HepG2 (cell line): ENCODE results near the gene ACKR3. TPM values are rescaled to one million over a fixed set of nuclear protein-coding genes. Genes with fewer than 3 reads are reported as not detected.

Experiments used
- ATAC-seq: fragments of 200-7000 bp; cut with Tn5 transposase; 3 replicates; pipeline ENCODE4 v1.9.1; 2020; ENCODE audit warnings: mild to moderate bottlenecking, moderate library complexity
- BruUV-seq: library from RNA; stranded (reverse); fragments of 400-500 nt; replicated peaks from 2 replicates; lab custom pipeline; 2021; lab: Mats Ljungman, UMichigan
- CTCF ChIA-PET: fragments of 300-600 bp; formaldehyde crosslinking; extraction: SDS; loops from one replicate; lab custom pipeline; 2021; ENCODE audit warnings: low total read pairs, inconsistent platforms, low intra/inter-chr PET ratio; lab: Yijun Ruan, JAX
- POLR2A ChIA-PET: fragments of 350-600 bp; sonication (Branson Sonifier 250); formaldehyde crosslinking; loops from one replicate; lab custom pipeline; 2020; ENCODE audit warnings: antibody characterized with exemption, inconsistent platforms; lab: Yijun Ruan, JAX
- DNase-seq: peaks from one replicate; pipeline ENCODE4 v3.0.0-alpha.2; 2015; ENCODE audit warnings: low spot score
- FAIRE-seq: peaks from 3 replicates; lab custom pipeline; 2011; peaks lifted over from hg19 to GRCh38; lab: Jason Lieb, UNC
- H2AFZ ChIP-seq: one replicate; pipeline ENCODE4 v1.6.1; 2011; ENCODE audit warnings: low read length, inconsistent platforms
- H3K27ac ChIP-seq: fragments of 300-600 bp; 3 replicates; pipeline ENCODE4 v1.8.0; 2011; ENCODE audit warnings: mixed run types, mild to moderate bottlenecking, mixed read lengths, low read length, inconsistent platforms; ENCODE audit not compliant: insufficient read depth; ENCODE audit errors: extremely low read length
- H3K27me3 ChIP-seq, 2 experiments: fragments of 200-600 bp in 1 of 2; 2 replicates in 1 of 2; 3 replicates in 1 of 2; pipeline versions ENCODE4 v1.6.0 to v1.8.0; 2011; ENCODE audit warnings: low read length in 2 of 2, mild to moderate bottlenecking in 2 of 2, moderate library complexity in 2 of 2, inconsistent platforms in 1 of 2; ENCODE audit not compliant: insufficient read depth in 2 of 2, control insufficient read depth in 1 of 2
- H3K36me3 ChIP-seq, 2 experiments: fragments of 200-600 bp in 1 of 2; replicated peaks in 1 of 2; 2 replicates in 1 of 2; 3 replicates in 1 of 2; pipeline versions ENCODE4 v1.5.1 to v1.8.0; 2011; ENCODE audit warnings: low read length in 2 of 2, inconsistent platforms in 1 of 2; ENCODE audit not compliant: insufficient read depth in 2 of 2, control insufficient read depth in 1 of 2
- H3K4me1 ChIP-seq: 2 replicates; pipeline ENCODE4 v1.5.1; 2012; ENCODE audit warnings: low read length, inconsistent platforms; ENCODE audit not compliant: insufficient read depth
- H3K4me2 ChIP-seq: 2 replicates; pipeline ENCODE4 v1.6.0; 2011; ENCODE audit warnings: low read depth, low read length, inconsistent platforms
- H3K4me3 ChIP-seq, 3 experiments: fragments of 200-600 bp in 1 of 3; sonication (generic), shearing (Covaris generic) in 1 of 3; replicated peaks in 1 of 3; 2 replicates each; pipeline ENCODE4 v1.5.1; 2011 to 2016; ENCODE audit warnings: low read length in 3 of 3, inconsistent platforms in 2 of 3, low read depth in 2 of 3, mild to moderate bottlenecking in 2 of 3, control low read depth in 1 of 3, mixed read lengths in 1 of 3; ENCODE audit not compliant: insufficient read depth in 1 of 3
- H3K79me2 ChIP-seq: one replicate; pipeline ENCODE4 v1.6.1; 2011; ENCODE audit warnings: low read length, inconsistent platforms; ENCODE audit not compliant: insufficient read depth
- H3K9ac ChIP-seq: 2 replicates; pipeline ENCODE4 v1.6.0; 2011; ENCODE audit warnings: mild to moderate bottlenecking, low read depth, low read length, inconsistent platforms; ENCODE audit not compliant: insufficient read depth
- H3K9me3 ChIP-seq: 2 replicates; pipeline ENCODE4 v1.5.1; 2012; ENCODE audit warnings: mild to moderate bottlenecking, low read length
- H4K20me1 ChIP-seq: 2 replicates; pipeline ENCODE4 v1.6.0; 2011; ENCODE audit warnings: inconsistent platforms, mild to moderate bottlenecking, low read length, moderate library complexity; ENCODE audit not compliant: insufficient read depth
- HOXD1 ChIP-seq: sonication (generic); formaldehyde crosslinking; IDR thresholded peaks from 2 replicates; pipeline ENCODE4 v1.5.0; 2020; ENCODE audit warnings: missing genetic modification reagents
- MBD4 ChIP-seq: IDR thresholded peaks from 2 replicates; pipeline ENCODE4 v1.6.1; 2012; ENCODE audit warnings: low read length, inconsistent platforms, borderline replicate concordance
- MEIS1 ChIP-seq: sonication (generic); formaldehyde crosslinking; IDR thresholded peaks from 2 replicates; pipeline ENCODE4 v1.9.0; 2021; ENCODE audit warnings: mild to moderate bottlenecking, missing genetic modification reagents, moderate library complexity, borderline replicate concordance
- POLR2AphosphoS2 ChIP-seq: IDR thresholded peaks from 2 replicates; pipeline ENCODE4 v1.6.1; 2011; ENCODE audit warnings: low read depth, low read length, improper control_type of control experiment
- SMAD3 ChIP-seq: sonication (generic); formaldehyde crosslinking; IDR thresholded peaks from 2 replicates; pipeline ENCODE4 v1.4.0; 2020; ENCODE audit warnings: missing genetic modification reagents
- TBX2 ChIP-seq: sonication (generic); formaldehyde crosslinking; IDR thresholded peaks from 2 replicates; pipeline ENCODE4 v1.5.0; 2020; ENCODE audit warnings: missing genetic modification reagents, mild to moderate bottlenecking, borderline replicate concordance
- TEAD3 ChIP-seq: optimal IDR thresholded peaks from 2 replicates; pipeline ENCODE3; 2016; ENCODE audit warnings: borderline replicate concordance
- ZBTB20 ChIP-seq: sonication (generic); formaldehyde crosslinking; IDR thresholded peaks from 2 replicates; pipeline ENCODE4 v1.8.1; 2023; ENCODE audit warnings: missing genetic modification reagents, low read depth, mild to moderate bottlenecking, borderline replicate concordance
- ZEB1 ChIP-seq: IDR thresholded peaks from 2 replicates; pipeline ENCODE4 v1.6.1; 2012; ENCODE audit warnings: mild to moderate bottlenecking, low read depth, inconsistent platforms; ENCODE audit not compliant: insufficient replicate concordance
- ZNF335 ChIP-seq: sonication (generic); formaldehyde crosslinking; IDR thresholded peaks from 2 replicates; pipeline ENCODE4 v1.4.0; 2020; ENCODE audit warnings: missing genetic modification reagents
- ZNF776 ChIP-seq: sonication (generic); formaldehyde crosslinking; IDR thresholded peaks from 2 replicates; pipeline ENCODE4 v1.4.0; 2020; ENCODE audit warnings: mild to moderate bottlenecking, missing genetic modification reagents
- ZSCAN25 ChIP-seq: sonication (generic); formaldehyde crosslinking; IDR thresholded peaks from 2 replicates; pipeline ENCODE4 v1.8.0; 2022; ENCODE audit warnings: mild to moderate bottlenecking, missing genetic modification reagents
- WGBS: methylation state at CpG from one replicate; pipeline ENCODE4 v1.1.6; 2017; ENCODE audit warnings: low lambda C conversion rate; 5-methylcytosine and 5-hydroxymethylcytosine counted together
- in situ Hi-C: cut with HindIII; loops from 2 replicates; pipeline ENCODE4 v1.10.0; 2017; ENCODE audit warnings: low pct_unique_long_range_greater_than_20kb; ENCODE audit not compliant: extremely low pct_ligation_motif_present
- intact Hi-C: fragments of 100-400 bp; cut with micrococcal nuclease; formaldehyde crosslinking; loops from one replicate; pipeline ENCODE4 v1.10.0; 2022; ENCODE audit not compliant: unreplicated experiment
- polyA plus RNA-seq, 8 experiments: library from polyadenylated mRNA; depleted of rRNA in 3 of 8; stranded (reverse) in 7 of 8; unstranded in 1 of 8; fragments of >200 nt; fragmentation: Illumina TruSeq in 4 of 8; extraction: Trizol in 4 of 8; gene quantifications; 2 replicates each; pipeline versions ENCODE4 v1.2.1 to v1.2.3, GENCODE V29; 2011 to 2016; ENCODE audit warnings: low read depth in 4 of 8, missing spikeins in 1 of 8, mixed read lengths in 1 of 8; ENCODE audit not compliant: insufficient read depth in 1 of 8
- total RNA-seq, 5 experiments: library from RNA; depleted of rRNA; stranded (reverse); fragments of >200 nt; fragmentation: Illumina TruSeq; extraction: Trizol; gene quantifications; 2 replicates each; pipeline ENCODE4 v1.2.3, GENCODE V29; 2016; ENCODE audit warnings: low read depth in 1 of 5
- TF ChIP-seq, protein P1 (sequence below): sonication (generic); formaldehyde crosslinking; IDR thresholded peaks from 2 replicates; pipeline ENCODE4 v1.4.0; 2020; ENCODE audit warnings: mild to moderate bottlenecking, missing genetic modification reagents
- TF ChIP-seq, protein P2 (sequence below): sonication (generic); formaldehyde crosslinking; IDR thresholded peaks from 2 replicates; pipeline ENCODE4 v1.5.1; 2020; ENCODE audit warnings: missing genetic modification reagents, mild to moderate bottlenecking, borderline replicate concordance
- TF ChIP-seq, protein P3 (sequence below): sonication (generic); formaldehyde crosslinking; IDR thresholded peaks from 2 replicates; pipeline ENCODE4 v1.4.0; 2020; ENCODE audit warnings: mild to moderate bottlenecking, missing genetic modification reagents, borderline replicate concordance

ACKR3 gene
- total and polyA plus RNA-seq, 2 of the 13 experiments (the other 11 are each of a cell fraction or from before 2014, with no cell fraction given) = not detected

DNA sequence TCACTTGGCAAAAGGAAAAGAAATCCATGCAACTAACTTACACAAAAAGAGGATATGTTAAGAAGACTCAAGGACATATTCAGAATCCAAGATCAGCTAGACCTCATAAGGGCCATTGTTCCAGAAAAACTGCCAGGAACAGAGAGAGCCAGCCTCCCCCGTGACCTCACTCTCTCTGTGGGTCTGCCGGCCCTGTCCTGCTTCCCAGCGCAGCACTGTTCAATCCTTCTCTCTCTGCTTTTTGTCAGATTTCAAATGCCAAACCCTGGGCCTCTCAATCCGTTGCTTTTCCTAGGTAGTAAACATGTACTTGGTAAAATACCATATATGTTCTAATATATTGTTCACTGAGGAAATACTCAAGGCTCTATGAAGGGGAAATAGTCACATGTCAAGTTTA, 40.0 kb upstream of the ACKR3 start:
- no peak overlapping the region for H3K4me2 ChIP-seq
- DNase-seq (no peak), FAIRE-seq (no peak), ATAC-seq (no peak)
- no peak overlapping the region for H3K4me3 ChIP-seq
- no peaks in the 10 kb centered on the region for H3K79me2 ChIP-seq
- H3K4me1 ChIP-seq = no peaks in the 10 kb centered on the region
- no peak overlapping the region for H2AFZ ChIP-seq
- in situ Hi-C loops (no loop called here), intact Hi-C loops (no loop called here)
- WGBS = 10% methylated on average over 4 of the region's 4 CpGs
- peaks cover 0 to 23% of the 10 kb centered on the region in 2 experiments; a peak in 2 of 5 replicates for H3K27me3 ChIP-seq
- ChIA-PET CTCF (no interaction called here), POLR2A (no interaction called here)
- no peak for TF ChIP-seq ZBTB20
- no peak for TF ChIP-seq ZEB1
- H3K36me3 ChIP-seq = no peaks in the 10 kb centered on the region
- no peak overlapping the region for H3K27ac ChIP-seq
- H3K9me3 ChIP-seq = no peaks in the 10 kb centered on the region
- no peaks in the 10 kb centered on the region for H4K20me1 ChIP-seq
- no peak overlapping the region for H3K9ac ChIP-seq
- BruUV-seq = no TSS peak

DNA sequence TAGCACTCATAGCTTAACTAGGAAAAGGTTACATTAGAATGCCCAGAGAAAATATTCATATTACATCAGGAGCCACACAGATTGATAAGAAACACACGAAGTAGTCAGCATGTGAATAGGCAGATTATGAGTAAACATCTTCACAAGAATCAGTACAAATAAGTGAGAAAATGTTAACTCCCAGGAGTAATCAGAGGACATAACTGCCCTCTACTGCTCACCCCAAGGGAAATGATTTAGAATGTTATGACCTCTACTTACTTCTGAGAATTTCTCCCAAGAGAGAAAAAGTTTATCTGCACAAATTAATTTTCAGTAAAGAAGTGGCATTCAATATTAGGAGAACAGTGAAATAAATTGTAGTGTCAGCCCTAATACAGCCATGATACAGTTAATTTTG, 39.1 kb upstream of the ACKR3 start:
- Histone ChIP-seq H3K27me3 (peaks cover 0 to 17% of the 10 kb centered on the region in 2 experiments; a peak in 3 of 5 replicates), H3K4me2 (no peak overlapping the region), H3K27ac (no peak overlapping the region), H3K36me3 (no peaks in the 10 kb centered on the region), H3K9me3 (no peaks in the 10 kb centered on the region), H3K79me2 (no peaks in the 10 kb centered on the region), H4K20me1 (no peaks in the 10 kb centered on the region), H3K9ac (no peak overlapping the region), H3K4me3 (no peak overlapping the region), H3K4me1 (no peaks in the 10 kb centered on the region), H2AFZ (no peak overlapping the region)
- FAIRE-seq = no peak
- WGBS = 2% methylated on average over 1 of the region's 1 CpG
- in situ Hi-C loops (no loop called here), intact Hi-C loops (no loop called here)
- BruUV-seq = no TSS peak
- POLR2A ChIA-PET = no interaction called here
- DNase-seq = no peak
- CTCF ChIA-PET = no interaction called here
- ATAC-seq = no peak
- TF ChIP-seq ZNF776 (CRISPR knock-in tag) (no peak), SMAD3 (CRISPR knock-in tag) (no peak), HOXD1 (CRISPR knock-in tag) (no peak), POLR2AphosphoS2 (no peak), MBD4 (no peak), ZSCAN25 (CRISPR knock-in tag) (no peak), MEIS1 (CRISPR knock-in tag) (no peak), TEAD3 (CRISPR knock-in tag) (no peak), ZNF335 (CRISPR knock-in tag) (no peak), TBX2 (CRISPR knock-in tag) (no peak)
- TF ChIP-seq, protein P1, sequence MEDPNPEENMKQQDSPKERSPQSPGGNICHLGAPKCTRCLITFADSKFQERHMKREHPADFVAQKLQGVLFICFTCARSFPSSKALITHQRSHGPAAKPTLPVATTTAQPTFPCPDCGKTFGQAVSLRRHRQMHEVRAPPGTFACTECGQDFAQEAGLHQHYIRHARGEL (CRISPR knock-in tag) = no peak
- TF ChIP-seq, protein P2, sequence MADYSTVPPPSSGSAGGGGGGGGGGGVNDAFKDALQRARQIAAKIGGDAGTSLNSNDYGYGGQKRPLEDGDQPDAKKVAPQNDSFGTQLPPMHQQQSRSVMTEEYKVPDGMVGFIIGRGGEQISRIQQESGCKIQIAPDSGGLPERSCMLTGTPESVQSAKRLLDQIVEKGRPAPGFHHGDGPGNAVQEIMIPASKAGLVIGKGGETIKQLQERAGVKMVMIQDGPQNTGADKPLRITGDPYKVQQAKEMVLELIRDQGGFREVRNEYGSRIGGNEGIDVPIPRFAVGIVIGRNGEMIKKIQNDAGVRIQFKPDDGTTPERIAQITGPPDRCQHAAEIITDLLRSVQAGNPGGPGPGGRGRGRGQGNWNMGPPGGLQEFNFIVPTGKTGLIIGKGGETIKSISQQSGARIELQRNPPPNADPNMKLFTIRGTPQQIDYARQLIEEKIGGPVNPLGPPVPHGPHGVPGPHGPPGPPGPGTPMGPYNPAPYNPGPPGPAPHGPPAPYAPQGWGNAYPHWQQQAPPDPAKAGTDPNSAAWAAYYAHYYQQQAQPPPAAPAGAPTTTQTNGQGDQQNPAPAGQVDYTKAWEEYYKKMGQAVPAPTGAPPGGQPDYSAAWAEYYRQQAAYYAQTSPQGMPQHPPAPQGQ = no peak
- TF ChIP-seq, protein P3, sequence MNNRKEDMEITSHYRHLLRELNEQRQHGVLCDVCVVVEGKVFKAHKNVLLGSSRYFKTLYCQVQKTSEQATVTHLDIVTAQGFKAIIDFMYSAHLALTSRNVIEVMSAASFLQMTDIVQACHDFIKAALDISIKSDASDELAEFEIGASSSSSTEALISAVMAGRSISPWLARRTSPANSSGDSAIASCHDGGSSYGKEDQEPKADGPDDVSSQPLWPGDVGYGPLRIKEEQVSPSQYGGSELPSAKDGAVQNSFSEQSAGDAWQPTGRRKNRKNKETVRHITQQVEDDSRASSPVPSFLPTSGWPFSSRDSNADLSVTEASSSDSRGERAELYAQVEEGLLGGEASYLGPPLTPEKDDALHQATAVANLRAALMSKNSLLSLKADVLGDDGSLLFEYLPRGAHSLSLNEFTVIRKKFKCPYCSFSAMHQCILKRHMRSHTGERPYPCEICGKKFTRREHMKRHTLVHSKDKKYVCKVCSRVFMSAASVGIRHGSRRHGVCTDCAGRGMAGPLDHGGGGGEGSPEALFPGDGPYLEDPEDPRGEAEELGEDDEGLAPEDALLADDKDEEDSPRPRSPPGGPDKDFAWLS = no peak
